IMR-90 (cell line): ENCODE measurements around the gene COX19. TPM values are rescaled to one million over a fixed set of nuclear protein-coding genes. Genes with fewer than 3 reads are reported as not detected.

Source experiments
- ATAC-seq: fragments of 200-7000 bp; cut with Tn5 transposase; 2 replicates; pipeline ENCODE4 v1.9.1; 2020; ENCODE audit warnings: low read depth, mild to moderate bottlenecking, moderate library complexity
- BruUV-seq: library from RNA; stranded (reverse); fragments of 400-500 nt; replicated peaks from 2 replicates; lab custom pipeline; 2021; lab: Mats Ljungman, UMichigan
- CTCF ChIA-PET: fragments of 300-600 bp; formaldehyde crosslinking; extraction: SDS; loops from one replicate; lab custom pipeline; 2021; ENCODE audit warnings: antibody characterized with exemption; lab: Yijun Ruan, JAX
- POLR2A ChIA-PET: fragments of 300-600 bp; sonication (Branson Sonifier 250); formaldehyde crosslinking; loops from one replicate; lab custom pipeline; 2022; ENCODE audit warnings: antibody characterized with exemption; ENCODE audit not compliant: unreplicated experiment; lab: Charles Lee
- DNase-seq: peaks from one replicate; pipeline ENCODE4 v3.0.0; 2013
- H2AFZ ChIP-seq: replicated peaks from 2 replicates; pipeline ENCODE3; 2013; ENCODE audit warnings: low read length, mild to moderate bottlenecking; ENCODE audit not compliant: poor library complexity
- H2AK5ac ChIP-seq: 2 replicates; pipeline ENCODE4 v1.6.1; 2013; ENCODE audit warnings: low read depth, low read length, inconsistent platforms
- H2AK9ac ChIP-seq: replicated peaks from 2 replicates; pipeline ENCODE3; 2013; ENCODE audit warnings: mild to moderate bottlenecking, low read depth, low read length, moderate library complexity; ENCODE audit not compliant: poor library complexity
- H2BK120ac ChIP-seq: 2 replicates; pipeline ENCODE4 v1.6.1; 2013; ENCODE audit warnings: low read depth, low read length, inconsistent platforms
- H2BK15ac ChIP-seq: 3 replicates; pipeline ENCODE4 v1.6.1; 2013; ENCODE audit warnings: low read depth, low read length, inconsistent platforms
- H2BK20ac ChIP-seq: 2 replicates; pipeline ENCODE4 v1.6.1; 2013; ENCODE audit warnings: low read depth, mild to moderate bottlenecking, inconsistent platforms, low read length, moderate library complexity
- H2BK5ac ChIP-seq: 2 replicates; pipeline ENCODE4 v1.6.1; 2013; ENCODE audit warnings: mild to moderate bottlenecking, low read depth, low read length, inconsistent platforms; ENCODE audit not compliant: poor library complexity, severe bottlenecking
- H3K14ac ChIP-seq: replicated peaks from 2 replicates; pipeline ENCODE4 v1.6.1; 2013; ENCODE audit warnings: low read depth, low read length, inconsistent platforms
- H3K18ac ChIP-seq: 2 replicates; pipeline ENCODE4 v1.6.1; 2013; ENCODE audit warnings: low read depth, low read length, control low read depth
- H3K23ac ChIP-seq: 2 replicates; pipeline ENCODE4 v1.6.1; 2013; ENCODE audit warnings: low read depth, low read length, inconsistent platforms
- H3K27ac ChIP-seq: 2 replicates; pipeline ENCODE4 v1.5.1; 2013; ENCODE audit warnings: mild to moderate bottlenecking, control low read depth, low read length; ENCODE audit not compliant: insufficient read depth
- H3K27me3 ChIP-seq: 2 replicates; pipeline ENCODE4 v1.6.1; 2013; ENCODE audit warnings: low read length; ENCODE audit not compliant: control insufficient read depth, insufficient read depth
- H3K36me3 ChIP-seq: 2 replicates; pipeline ENCODE4 v1.6.1; 2013; ENCODE audit warnings: low read length, mixed read lengths; ENCODE audit not compliant: control insufficient read depth, insufficient read depth
- H3K4ac ChIP-seq: 2 replicates; pipeline ENCODE4 v1.6.1; 2013; ENCODE audit warnings: low read depth, low read length, inconsistent platforms
- H3K4me1 ChIP-seq: 2 replicates; pipeline ENCODE4 v1.6.1; 2013; ENCODE audit warnings: low read length, mixed read lengths; ENCODE audit not compliant: control insufficient read depth, insufficient read depth
- H3K4me2 ChIP-seq: 2 replicates; pipeline ENCODE4 v1.6.1; 2013; ENCODE audit warnings: low read depth, mild to moderate bottlenecking, control low read depth, low read length, moderate library complexity
- H3K4me3 ChIP-seq: 2 replicates; pipeline ENCODE4 v1.5.1; 2013; ENCODE audit warnings: low read depth, mild to moderate bottlenecking, control low read depth, low read length, moderate library complexity; ENCODE audit not compliant: insufficient read depth
- H3K56ac ChIP-seq: 2 replicates; pipeline ENCODE4 v1.6.1; 2013; ENCODE audit warnings: low read length, inconsistent platforms; ENCODE audit not compliant: insufficient read depth; ENCODE audit errors: extremely low read depth
- H3K79me1 ChIP-seq, 2 experiments: 2 replicates each; pipeline ENCODE4 v1.6.1; 2013; ENCODE audit warnings: low read length in 2 of 2, inconsistent platforms in 1 of 2, low read depth in 1 of 2
- H3K9ac ChIP-seq: 2 replicates; pipeline ENCODE4 v1.6.1; 2013; ENCODE audit warnings: low read depth, low read length, control low read depth
- H3K9me1 ChIP-seq: 2 replicates; pipeline ENCODE4 v1.6.1; 2013; ENCODE audit warnings: low read length, inconsistent platforms; ENCODE audit not compliant: insufficient read depth
- H3K9me3 ChIP-seq: 2 replicates; pipeline ENCODE4 v1.6.1; 2013; ENCODE audit warnings: low read length; ENCODE audit not compliant: control insufficient read depth, insufficient read depth
- H4K20me1 ChIP-seq: 2 replicates; pipeline ENCODE4 v1.6.1; 2013; ENCODE audit warnings: low read length, inconsistent platforms; ENCODE audit not compliant: insufficient read depth
- H4K5ac ChIP-seq: 2 replicates; pipeline ENCODE4 v1.6.1; 2013; ENCODE audit warnings: mild to moderate bottlenecking, low read depth, low read length, control low read depth
- H4K8ac ChIP-seq, 2 experiments: 2 replicates each; pipeline ENCODE4 v1.6.1; 2013; ENCODE audit warnings: low read depth in 2 of 2, low read length in 2 of 2, control low read depth in 1 of 2, inconsistent platforms in 1 of 2
- H4K91ac ChIP-seq: 2 replicates; pipeline ENCODE4 v1.6.1; 2013; ENCODE audit warnings: low read depth, low read length, inconsistent platforms; ENCODE audit not compliant: insufficient read depth
- CEBPB ChIP-seq: IDR thresholded peaks from 2 replicates; pipeline ENCODE4 v1.6.1; 2012; ENCODE audit warnings: low read depth, low read length, improper control_type of control experiment
- CHD1 ChIP-seq: IDR thresholded peaks from 2 replicates; pipeline ENCODE4 v1.6.1; 2012; ENCODE audit warnings: low read depth, low read length, improper control_type of control experiment
- CTCF ChIP-seq: conservative IDR thresholded peaks from 2 replicates; pipeline ENCODE4 v1.5.1; 2012; ENCODE audit warnings: mild to moderate bottlenecking, low read depth, low read length, improper control_type of control experiment
- FOS ChIP-seq: fragments of 150-350 bp; IDR thresholded peaks from 2 replicates; pipeline ENCODE4 v1.6.1; 2016; ENCODE audit warnings: low read depth, low read length
- MAFK ChIP-seq: IDR thresholded peaks from 2 replicates; pipeline ENCODE4 v1.6.1; 2012; ENCODE audit warnings: low read depth, low read length, improper control_type of control experiment
- MAZ ChIP-seq: IDR thresholded peaks from 2 replicates; pipeline ENCODE4 v1.6.1; 2012; ENCODE audit warnings: low read depth, mild to moderate bottlenecking, low read length, improper control_type of control experiment, moderate library complexity, borderline replicate concordance
- MXI1 ChIP-seq: IDR thresholded peaks from 2 replicates; pipeline ENCODE4 v1.6.1; 2012; ENCODE audit warnings: low read depth, mild to moderate bottlenecking, low read length, moderate library complexity, borderline replicate concordance
- NFE2L2 ChIP-seq: fragments of 150-350 bp; IDR thresholded peaks from 2 replicates; pipeline ENCODE4 v1.6.1; 2016; ENCODE audit warnings: low read depth, mild to moderate bottlenecking, low read length
- RAD21 ChIP-seq: IDR thresholded peaks from 2 replicates; pipeline ENCODE4 v1.6.1; 2012; ENCODE audit warnings: low read length, improper control_type of control experiment
- RCOR1 ChIP-seq: IDR thresholded peaks from 2 replicates; pipeline ENCODE4 v1.6.1; 2012; ENCODE audit warnings: mild to moderate bottlenecking, low read length, improper control_type of control experiment; ENCODE audit not compliant: insufficient replicate concordance
- RFX5 ChIP-seq: IDR thresholded peaks from 2 replicates; pipeline ENCODE4 v1.8.0; 2012; ENCODE audit warnings: low read depth, mild to moderate bottlenecking, low read length, moderate library complexity
- SMC3 ChIP-seq: fragments of 150-350 bp; IDR thresholded peaks from 2 replicates; pipeline ENCODE4 v1.6.1; 2016; ENCODE audit warnings: low read depth, mild to moderate bottlenecking, antibody characterized with exemption, low read length, moderate library complexity
- WGBS, 2 experiments: methylation state at CpG; one replicate each; pipeline versions ENCODE4 v1.1.5 to v1.1.7; 2013; ENCODE audit warnings: missing lambda C conversion rate in 2 of 2; ENCODE audit not compliant: insufficient read length in 1 of 2; ENCODE audit errors: extremely low coverage in 2 of 2; 5-methylcytosine and 5-hydroxymethylcytosine counted together
- dilution Hi-C: fragments of 300-500 bp; cut with HindIII; formaldehyde crosslinking; loops from one replicate; pipeline ENCODE4 v1.14.3; 2018; ENCODE audit warnings: low sequenced_read_pairs; ENCODE audit not compliant: unreplicated experiment
- in situ Hi-C: fragments of 300-500 bp; cut with MboI; formaldehyde crosslinking; loops from 3 replicates; pipeline ENCODE4 v1.14.3; 2019; ENCODE audit warnings: low sequenced_read_pairs, inconsistent platforms, mixed read lengths
- intact Hi-C: fragments of 100-400 bp; cut with micrococcal nuclease; formaldehyde crosslinking; loops from 2 replicates; pipeline ENCODE4 v1.10.0; 2022
- polyA plus RNA-seq, 3 experiments: library from polyadenylated mRNA; depleted of rRNA; stranded (reverse); fragments of >200 nt; gene quantifications; 2 replicates each; pipeline ENCODE4 v1.2.3, GENCODE V29; 2012; ENCODE audit warnings: low replicate concordance in 1 of 3
- total RNA-seq: library from RNA; depleted of rRNA; stranded (reverse); fragments of >200 nt; gene quantifications from 2 replicates; pipeline ENCODE4 v1.2.3, GENCODE V29; 2012
- TF ChIP-seq, protein P1 (sequence below): fragments of 150-350 bp; IDR thresholded peaks from 2 replicates; pipeline ENCODE4 v1.6.1; 2016; ENCODE audit warnings: low read depth, mild to moderate bottlenecking, low read length, moderate library complexity, borderline replicate concordance
- TF ChIP-seq, protein P2 (sequence below): fragments of 150-350 bp; IDR thresholded peaks from 2 replicates; pipeline ENCODE4 v1.6.1; 2017; ENCODE audit warnings: mild to moderate bottlenecking, antibody characterized with exemption, low read length, low read depth

COX19 gene
- total and polyA plus RNA-seq, 2 of the 4 experiments (the other 2 are of a cell fraction), result 3.9 to 7.3 TPM

- Histone ChIP-seq H2AK5ac (no peak overlapping the region), H4K20me1 (peaks cover 25% of the 10 kb centered on the region), H2AFZ (no peak overlapping the region), H3K4me2 (no peak overlapping the region), H3K79me1 (peaks cover 0 to 28% of the 10 kb centered on the region in 2 experiments; a peak in 3 of 4 replicates), H4K91ac (no peak overlapping the region), H3K9ac (no peak overlapping the region), H3K14ac (no peak overlapping the region), H3K9me1 (peaks cover 4% of the 10 kb centered on the region), H2BK15ac (no peak overlapping the region), H3K9me3 (no peaks in the 10 kb centered on the region), H3K4me3 (no peak overlapping the region), H2BK5ac (no peak overlapping the region), H3K4ac (no peak overlapping the region), H3K23ac (no peak overlapping the region), H3K18ac (no peak overlapping the region), H4K5ac (no peak overlapping the region), H2AK9ac (peak overlapping the region; percentile 28), H3K56ac (no peak overlapping the region), H4K8ac (no peak overlapping the region), H3K36me3 (peaks cover 25% of the 10 kb centered on the region), H3K27ac (no peak overlapping the region), H2BK20ac (no peak overlapping the region), H2BK120ac (no peak overlapping the region), H3K27me3 (no peaks in the 10 kb centered on the region), H3K4me1 (no peaks in the 10 kb centered on the region)
- POLR2A ChIA-PET, result no interaction called here
- dilution Hi-C loops (no loop called here), in situ Hi-C loops (no loop called here), intact Hi-C loops (no loop called here)
- no peak for ATAC-seq
- no peak for DNase-seq
- CTCF ChIA-PET, result no interaction called here
- BruUV-seq, result no TSS peak
- TF ChIP-seq SMC3, result no peak
- TF ChIP-seq RAD21, result no peak
- TF ChIP-seq CEBPB, result no peak
- TF ChIP-seq MAFK, result no peak
- TF ChIP-seq MXI1, result no peak
- TF ChIP-seq, protein P1, sequence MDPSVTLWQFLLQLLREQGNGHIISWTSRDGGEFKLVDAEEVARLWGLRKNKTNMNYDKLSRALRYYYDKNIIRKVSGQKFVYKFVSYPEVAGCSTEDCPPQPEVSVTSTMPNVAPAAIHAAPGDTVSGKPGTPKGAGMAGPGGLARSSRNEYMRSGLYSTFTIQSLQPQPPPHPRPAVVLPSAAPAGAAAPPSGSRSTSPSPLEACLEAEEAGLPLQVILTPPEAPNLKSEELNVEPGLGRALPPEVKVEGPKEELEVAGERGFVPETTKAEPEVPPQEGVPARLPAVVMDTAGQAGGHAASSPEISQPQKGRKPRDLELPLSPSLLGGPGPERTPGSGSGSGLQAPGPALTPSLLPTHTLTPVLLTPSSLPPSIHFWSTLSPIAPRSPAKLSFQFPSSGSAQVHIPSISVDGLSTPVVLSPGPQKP, result no peak
- no peak for TF ChIP-seq RFX5
- TF ChIP-seq RCOR1, result no peak
- no peak for TF ChIP-seq NFE2L2
- TF ChIP-seq FOS, result no peak
- no peak for TF ChIP-seq CTCF
- no peak for TF ChIP-seq CHD1
- no peak for TF ChIP-seq MAZ
- TF ChIP-seq, protein P2, sequence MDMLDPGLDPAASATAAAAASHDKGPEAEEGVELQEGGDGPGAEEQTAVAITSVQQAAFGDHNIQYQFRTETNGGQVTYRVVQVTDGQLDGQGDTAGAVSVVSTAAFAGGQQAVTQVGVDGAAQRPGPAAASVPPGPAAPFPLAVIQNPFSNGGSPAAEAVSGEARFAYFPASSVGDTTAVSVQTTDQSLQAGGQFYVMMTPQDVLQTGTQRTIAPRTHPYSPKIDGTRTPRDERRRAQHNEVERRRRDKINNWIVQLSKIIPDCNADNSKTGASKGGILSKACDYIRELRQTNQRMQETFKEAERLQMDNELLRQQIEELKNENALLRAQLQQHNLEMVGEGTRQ, result no peak
- 94% methylated on average over 34 of the region's 37 CpGs; no CpG with 5 or more reads in 1 of the 2 experiments for WGBS, 2 experiments
These were observed 33.5 kb upstream of the COX19 start for GRCh38 chr7:1008733-1009363.
